NCI-H2196 treated with DMSO at 0.1 percent for 48 hours (cell line): ENCODE data around the gene LSAMP.
"Not testable (repeated sequence)": the region's sequence is repeated elsewhere in the genome, so short reads cannot be mapped to it uniquely, and the experiment has no call there.

ENCODE experiments used
- DNase-seq: peaks from one replicate; lab custom pipeline; 2025; ENCODE audit not compliant: unreplicated experiment; lab: John Stamatoyannopoulos, UW

LSAMP gene

DNA sequence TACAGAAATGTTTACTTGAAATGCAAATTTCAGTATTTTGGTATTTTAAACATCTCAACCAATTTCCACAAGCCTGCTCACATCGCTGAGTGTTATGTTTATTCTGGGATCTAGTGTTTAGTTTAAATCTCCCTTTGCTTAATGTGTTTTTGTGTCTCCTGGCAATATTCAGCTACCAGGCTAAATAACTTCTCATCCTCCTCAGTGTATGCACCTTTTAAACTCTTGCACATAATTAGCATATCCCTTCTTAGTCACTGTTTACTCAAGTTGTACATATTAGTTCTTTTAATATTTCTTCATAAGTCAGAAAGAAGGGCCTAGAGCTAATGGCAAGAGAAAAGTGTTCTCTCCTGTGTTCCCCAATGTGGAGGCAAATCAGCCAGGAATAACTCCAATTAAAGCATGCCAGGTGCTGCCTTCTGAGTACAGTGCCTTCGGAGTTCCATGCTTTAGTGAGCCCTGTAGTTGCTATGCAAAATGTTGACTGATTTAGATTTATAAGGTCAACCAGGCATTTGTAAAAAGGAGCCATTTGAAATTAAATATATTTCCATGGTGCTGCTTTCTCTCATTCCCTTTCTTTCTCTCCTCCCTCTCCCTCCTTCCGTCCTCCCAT is 587.7 kb downstream of the LSAMP start:
- no peak for DNase-seq

DNA sequence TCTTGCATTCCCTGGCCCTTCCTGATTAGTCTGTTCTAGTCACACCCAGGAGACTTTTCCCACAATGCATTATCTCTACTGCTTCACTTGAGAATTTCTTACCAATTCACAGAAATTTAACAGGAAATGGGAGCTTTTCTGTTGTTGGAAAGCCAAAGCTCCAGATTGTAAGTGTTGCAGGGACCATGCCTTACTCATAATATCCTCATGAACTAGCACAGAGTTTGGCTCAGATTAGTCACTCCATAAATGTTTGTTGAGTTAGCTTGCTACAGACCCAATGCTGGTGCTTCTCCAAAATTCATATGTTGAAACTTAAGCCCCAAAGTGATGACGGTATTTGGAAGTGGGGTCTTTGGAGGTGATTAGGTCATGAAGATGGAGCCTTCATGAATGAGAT is 589.4 kb downstream of the LSAMP start:
- no peak for DNase-seq

DNA sequence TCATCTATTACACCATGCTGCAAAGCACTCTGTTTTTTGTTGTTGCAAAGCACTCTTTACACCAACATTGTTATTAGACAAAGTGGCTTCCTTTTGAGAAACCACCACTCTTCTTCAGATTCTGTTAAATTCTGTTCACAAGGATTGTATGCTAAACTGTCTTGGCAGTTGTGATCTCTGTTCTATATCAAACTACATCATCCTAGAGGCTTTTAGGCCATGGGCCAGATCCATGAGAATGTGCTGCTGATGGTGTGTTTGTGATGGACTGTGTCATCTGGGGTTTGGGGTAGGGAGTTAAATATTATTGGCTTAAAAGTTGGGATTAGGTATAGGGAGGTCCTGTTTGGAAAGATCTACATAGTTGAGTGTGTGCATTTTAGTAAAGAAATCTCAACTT is 592.2 kb downstream of the LSAMP start:
- no peak for DNase-seq

DNA sequence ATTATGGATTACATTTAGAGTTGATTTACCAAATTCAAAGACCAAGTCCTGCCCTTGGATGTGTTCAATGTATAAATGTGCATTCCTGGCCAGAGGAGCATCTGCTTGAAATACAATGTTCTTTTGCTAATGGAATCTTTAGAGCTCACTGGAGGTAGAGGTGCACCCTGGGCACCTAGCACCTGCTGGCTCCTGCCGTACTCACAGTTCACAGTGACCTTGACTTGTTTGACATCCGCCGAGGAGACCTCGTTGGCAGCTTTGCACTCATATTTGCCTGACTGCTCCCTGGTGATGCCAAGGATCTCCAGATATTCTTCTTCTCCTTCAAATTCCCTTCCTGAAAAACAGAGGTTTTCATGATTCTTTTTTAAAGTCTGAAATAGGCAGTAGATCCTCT is 593.0 kb downstream of the LSAMP start:
- no peak for DNase-seq

DNA sequence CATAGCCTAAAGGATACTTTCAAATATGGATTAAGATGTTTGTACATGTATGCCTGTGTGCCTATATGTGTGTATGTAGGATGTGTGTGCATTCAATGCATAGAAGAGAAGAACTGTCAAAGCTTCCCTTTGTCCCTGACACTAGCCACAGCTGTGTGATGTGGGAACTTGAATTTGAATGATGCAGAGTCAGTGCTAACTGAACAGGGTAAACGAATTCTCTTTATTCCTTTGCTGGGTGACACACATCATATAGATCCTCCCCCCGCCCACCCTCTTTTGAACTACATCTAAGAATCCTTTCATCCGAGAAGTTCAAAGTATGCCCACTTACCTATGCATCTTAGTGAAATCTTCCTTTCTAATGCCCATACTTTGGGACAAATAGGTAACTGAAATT is 593.7 kb downstream of the LSAMP start:
- no peak for DNase-seq

DNA sequence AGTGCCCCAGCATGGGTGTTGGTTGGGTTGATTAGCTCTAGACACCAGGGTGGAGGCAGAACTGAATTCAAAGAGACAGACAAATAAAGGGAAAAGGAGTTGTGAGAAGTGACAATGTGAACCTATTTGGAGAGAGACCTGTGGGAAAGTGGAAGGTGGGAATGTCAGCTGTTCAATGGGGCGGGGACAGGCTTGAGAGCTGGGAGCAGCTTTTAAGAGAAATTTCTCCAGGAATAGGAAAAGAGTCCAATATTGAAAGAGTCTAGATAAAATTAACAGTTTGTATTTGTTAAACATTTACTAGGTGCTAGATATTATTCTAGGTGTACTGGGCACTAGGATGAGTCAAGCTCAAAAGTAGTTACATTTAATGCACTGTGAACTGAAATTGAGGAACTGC is 596.6 kb downstream of the LSAMP start:
- DNase-seq, result no peak

DNA sequence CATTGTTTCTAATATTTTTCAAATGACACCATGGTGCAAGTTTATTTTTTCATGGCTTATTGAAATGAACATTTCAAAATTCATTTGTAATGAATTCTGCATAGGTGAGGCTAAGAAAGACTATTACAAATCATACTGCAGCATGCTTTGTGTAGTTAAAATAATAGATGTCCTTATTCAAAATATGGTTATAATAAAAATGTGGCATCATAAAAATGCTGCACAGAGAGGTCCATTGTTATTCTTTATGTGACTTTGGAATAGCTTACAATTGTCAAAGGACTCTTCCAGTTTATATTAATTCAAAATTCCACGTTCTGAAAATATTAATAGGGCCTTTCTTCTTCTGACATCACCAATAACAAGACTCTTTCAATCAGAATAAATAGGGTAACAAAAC is 599.3 kb downstream of the LSAMP start:
- no peak for DNase-seq

DNA sequence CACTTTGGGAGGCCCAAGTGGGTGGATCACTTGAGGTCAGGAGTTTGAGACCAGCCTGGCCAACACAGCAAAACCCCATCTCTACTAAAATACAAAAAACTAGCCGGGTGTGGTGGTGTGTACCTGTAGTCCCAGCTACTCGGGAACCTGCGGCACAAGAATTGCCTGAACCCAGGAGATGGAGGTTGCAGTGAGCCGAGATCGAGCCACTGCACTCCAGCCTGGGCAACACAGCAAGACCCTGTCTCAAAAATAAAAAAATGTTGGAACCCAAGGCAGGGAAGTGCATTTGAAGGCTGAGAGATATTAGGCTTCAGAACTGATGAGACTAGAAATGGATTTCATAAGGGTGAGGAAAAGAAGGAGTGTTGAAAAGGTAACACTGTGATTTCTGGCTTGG is 600.6 kb downstream of the LSAMP start:
- DNase-seq, result not testable (repeated sequence)

DNA sequence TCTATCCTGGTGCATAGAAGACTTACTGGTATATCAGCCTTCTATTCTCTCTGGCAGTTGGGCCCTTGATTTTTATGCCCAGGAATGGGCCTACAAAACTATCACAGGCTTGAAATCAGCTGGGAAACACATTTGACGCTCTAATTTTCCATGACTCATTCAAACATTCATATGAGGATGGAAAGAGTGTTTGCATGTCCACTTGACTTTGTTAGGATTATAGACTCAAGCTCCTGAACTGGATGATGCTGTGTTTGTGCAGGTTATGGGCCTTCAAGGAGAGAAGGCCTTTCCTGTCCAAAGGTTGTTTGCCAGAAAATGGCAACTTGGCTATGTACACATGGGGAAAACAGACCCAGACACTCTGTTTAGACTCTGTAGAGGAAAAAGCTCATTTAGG is 602.1 kb downstream of the LSAMP start:
- DNase-seq, result peak; percentile 88

DNA sequence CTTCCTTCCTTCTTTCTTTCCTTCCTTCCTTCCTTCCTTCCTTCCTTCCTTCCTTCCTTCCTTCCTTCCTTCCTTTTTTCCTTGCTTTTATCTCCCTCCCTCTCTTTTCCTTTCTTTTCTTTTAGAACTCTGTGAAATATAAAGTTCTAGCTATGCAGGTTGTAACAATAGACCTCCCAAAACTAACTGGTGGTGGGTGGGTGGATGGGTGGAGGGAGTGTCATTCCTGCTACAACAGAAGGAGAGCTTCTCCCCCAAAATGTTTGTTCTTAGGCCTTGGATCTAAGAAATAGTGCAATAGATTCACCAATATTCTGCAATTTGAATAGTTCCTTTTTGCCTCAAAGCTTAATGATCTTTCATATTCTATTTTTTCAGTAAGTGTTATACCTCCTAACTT is 606.0 kb downstream of the LSAMP start:
- DNase-seq, result no peak

DNA sequence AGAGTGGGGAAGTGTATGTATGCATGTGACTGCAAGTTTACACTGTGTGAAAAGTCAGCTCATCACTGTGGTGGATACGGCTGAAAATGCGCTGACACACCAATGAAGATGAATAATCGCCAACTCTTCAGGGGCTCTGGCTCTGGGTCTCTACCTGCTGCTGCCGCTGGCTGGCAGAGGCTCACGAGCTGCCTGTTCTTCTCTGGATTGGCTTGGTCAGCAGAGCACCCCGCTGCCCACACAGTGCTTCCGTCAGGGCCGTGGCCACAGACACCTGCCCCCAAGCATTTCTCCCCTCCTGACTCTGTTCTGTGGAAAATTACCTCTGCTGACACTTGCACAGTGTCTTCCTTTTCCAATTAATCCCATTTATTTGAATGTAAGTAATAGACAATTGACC is 606.5 kb downstream of the LSAMP start:
- DNase-seq, result no peak

DNA sequence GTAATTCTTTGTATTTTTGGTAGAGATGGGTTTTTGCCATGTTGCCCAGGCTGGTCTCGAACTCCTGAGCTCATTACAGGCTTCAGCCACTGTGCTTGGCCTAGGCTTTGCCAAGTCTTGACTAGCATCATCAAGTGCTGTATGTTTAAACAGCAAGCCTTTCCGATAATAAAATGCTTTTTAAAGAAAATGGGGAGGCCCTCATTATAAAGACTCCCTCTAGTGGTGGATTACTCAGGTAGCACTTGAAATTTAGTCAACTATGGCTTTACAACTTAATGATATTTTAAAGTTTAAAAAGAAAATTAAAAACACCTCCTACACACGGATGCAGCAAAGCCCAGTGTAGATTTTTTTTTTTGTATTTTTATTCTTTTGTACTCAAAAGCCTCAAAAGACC is 608.3 kb downstream of the LSAMP start:
- DNase-seq, result peak; percentile 35

DNA sequence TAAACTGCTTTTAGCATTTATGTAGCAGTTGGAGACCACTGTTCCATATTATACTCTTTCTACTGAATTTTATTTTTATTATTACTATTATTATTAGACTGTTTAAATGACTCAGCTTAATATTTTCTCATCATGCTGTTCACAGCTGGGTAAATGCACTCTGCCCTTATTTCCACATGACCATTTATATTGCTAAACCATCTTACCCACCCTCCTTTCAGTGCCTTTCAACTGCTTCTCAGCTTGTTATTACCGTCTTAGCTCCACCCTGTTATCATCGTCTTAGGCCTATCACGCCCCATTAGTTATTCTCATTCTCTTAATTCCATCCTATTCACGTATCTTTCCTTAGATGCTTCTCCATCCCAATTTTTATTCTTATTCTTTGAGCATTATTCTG is 609.3 kb downstream of the LSAMP start:
- no peak for DNase-seq

DNA sequence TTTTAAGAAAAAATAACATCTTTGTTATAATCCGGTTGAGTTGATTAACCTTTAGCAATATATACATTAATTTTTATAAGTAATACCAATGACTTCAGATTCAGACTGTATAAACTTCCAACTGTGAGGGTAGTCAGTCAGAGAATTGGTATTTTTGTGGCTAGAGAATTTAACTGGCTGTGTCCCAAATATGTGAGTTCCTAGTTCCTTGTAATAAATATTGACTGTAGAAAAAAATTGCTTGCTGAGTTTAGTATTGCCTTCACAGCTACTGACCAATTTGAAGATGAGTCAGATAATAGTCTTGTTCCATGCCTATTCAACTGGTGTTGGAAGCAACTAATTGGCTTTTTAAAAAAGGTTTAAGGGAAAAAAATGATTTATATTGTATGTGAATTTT is 611.2 kb downstream of the LSAMP start:
- no peak for DNase-seq

DNA sequence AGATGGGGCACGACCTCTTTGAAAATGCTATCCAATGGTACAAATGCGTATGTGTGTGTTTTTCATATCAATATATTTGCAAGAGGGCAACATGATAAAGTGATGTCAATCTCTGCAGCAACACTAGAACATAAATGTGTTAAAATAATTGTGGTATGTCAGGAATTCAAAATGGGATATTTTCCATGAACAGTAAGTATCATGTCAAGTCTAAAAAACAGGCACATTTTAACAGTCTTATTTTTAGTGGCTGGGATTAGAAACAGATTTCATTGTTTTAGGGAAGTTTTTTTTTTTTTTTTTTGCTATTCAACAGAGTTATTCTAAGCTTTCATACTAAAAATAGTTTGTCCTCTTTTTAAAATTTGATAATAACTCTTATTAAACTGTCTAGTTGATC is 612.2 kb downstream of the LSAMP start:
- no peak for DNase-seq

DNA sequence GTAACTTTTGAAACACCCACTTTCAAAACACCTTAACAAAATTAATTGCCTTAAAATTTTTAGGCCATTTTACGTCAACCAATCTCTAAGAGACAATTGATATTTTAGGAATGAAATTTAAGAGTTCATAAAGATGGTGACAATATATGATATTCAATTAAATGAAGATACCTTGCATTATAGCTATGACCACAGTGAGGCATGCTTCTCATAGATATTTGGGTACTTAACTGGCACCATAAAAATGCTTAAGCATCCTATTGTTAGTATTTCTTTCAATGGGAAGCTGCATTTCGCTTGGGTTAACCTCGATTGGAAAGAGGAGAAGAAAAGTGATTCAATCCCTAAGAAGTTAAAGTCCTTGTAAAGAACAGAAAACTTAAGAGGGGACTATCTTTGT is 613.0 kb downstream of the LSAMP start:
- DNase-seq, result no peak

DNA sequence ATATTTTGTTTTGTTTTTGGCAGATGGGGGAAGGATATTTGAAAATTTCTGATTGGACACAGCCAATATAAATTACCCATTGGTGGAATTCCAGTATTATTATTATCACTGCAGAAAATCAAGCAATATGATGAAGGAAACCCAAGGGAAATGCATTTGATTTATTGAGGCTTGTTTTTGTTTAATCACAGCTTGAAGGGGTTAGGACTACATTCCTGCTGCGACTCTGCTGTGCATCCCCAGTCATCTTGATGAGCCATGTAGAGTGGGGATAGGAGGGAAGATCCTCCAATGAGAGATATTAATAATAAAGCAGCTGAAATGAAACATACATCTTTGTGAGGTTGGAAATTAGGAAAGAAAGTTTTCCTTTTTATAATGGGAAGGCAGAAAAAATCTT is 613.4 kb downstream of the LSAMP start:
- DNase-seq, result no peak

DNA sequence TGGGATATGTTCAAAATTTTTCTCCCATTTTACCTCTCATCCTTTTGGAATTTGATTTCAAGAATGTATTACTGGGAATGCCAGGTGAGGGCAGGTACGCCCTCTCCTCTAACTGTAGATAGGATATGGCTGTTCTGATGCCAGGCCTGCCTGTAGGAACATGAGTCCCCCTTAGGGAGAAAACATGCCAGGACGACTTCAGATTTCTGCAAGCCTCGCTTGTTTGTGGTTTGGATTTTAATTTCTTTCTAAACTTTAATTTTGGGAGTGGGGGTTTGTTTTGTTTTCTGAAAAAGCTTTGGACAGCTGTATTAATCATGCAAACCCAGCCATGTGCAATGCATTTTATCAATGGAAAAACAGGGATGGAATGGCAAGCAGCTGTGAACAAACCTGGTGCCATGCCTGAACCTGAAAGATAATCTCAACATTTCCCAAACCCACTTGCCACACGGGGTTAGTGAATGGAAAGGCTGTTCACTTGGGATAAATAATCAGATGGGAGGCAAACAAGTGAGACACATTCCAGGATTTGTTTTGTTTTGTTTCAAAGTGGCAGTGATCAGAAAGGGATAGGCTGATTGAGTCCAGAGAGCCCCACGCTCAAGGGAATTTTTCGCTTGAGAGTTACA is 614.4 kb downstream of the LSAMP start:
- no peak for DNase-seq

DNA sequence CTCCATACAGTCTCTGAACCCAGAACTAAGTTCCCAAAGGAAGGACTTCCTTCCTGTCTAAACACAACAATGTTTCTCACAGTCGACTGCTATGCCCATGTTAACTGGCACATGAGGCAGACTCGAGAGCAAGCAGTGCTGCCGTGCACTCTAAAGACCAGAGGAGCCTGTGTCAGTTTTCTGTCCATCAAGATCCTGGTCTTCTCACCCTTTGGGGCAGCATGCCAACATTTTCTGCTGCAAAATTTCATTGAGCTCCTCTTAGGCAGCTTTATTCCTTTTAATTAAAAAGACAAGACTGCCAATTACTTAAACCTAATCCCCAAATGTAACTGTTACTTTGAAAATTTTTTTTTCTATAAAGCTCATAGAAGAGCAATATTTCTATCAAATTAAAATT is 616.9 kb downstream of the LSAMP start:
- DNase-seq, result no peak

DNA sequence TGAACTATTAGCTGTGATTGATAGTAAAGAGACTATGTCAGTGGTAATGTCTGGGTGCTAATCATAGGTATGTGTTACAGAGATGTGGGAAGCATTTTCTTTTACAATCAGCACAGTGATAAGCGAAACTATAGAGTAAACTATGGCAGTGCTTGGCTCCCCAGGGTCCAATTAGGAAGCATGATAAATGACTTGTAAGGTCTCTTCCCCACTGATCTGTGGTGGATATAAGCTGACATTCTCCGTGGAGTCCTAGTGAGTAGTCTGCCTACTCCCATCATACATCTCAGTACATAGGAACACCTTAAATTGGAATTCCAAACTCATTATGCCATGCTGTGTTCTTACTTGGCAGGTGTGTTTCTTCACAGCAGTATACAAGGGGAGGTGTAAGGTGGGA is 617.8 kb downstream of the LSAMP start:
- no peak for DNase-seq

DNA sequence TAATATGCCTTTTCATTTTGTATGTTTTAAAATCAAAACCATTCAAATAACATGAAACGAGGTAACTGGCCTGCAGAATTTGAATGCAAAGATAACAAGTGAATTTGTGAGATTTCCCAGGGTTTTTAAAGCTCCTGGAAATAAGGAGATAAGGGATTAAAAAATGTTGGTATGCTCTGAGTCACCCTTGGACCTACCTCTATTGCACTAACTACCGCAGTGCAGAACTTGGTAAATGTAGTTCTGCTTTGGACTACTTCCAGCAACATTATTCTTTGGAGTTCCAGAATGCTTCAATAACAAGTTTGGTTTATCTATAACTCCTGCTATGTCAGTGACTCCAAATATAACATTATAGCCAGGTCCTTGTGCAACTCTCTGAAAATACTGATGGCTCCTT is 620.2 kb downstream of the LSAMP start:
- DNase-seq, result no peak

DNA sequence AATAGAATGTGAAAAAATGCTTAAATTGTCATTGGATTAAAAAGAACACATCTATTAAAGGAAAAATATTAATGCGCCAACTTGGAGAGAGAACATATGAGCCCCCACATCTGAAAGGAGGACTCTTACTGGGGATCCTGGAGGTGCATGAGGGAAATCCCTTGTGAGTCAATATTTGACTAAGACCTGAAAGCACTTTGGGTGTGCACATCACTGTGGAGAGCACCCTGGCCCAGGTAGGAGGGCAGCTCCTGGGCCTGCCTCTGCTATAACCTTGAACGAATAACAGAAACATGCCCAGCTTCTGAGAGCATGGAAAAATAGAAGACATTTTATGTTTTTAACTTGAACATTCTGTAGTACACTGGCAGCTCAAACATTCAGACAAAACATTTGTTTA is 622.2 kb downstream of the LSAMP start:
- DNase-seq, result no peak

DNA sequence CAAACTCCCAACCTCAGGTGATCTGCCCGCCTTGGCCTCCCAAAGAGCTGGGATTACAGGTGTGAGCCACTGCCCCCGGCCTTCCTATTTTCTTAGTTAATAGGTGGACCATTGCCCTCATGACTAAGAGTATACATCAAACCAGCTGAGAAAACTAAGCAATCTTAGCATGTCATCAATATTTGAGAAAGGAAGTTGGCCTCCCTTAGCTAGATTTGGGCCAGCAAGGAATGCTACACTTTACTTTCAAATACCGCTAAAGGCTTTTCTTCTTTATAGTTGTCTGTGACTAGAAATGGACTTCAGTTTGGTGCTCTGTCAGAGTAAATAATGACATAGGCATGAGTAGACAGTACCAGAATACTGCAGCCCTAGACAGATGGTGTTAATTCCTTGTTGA is 622.7 kb downstream of the LSAMP start:
- DNase-seq, result no peak
